Stimulated activated CD4-positive, alpha-beta T cell treated with anti-CD3 and anti-CD28 coated beads, Interleukin-12 subunit alpha, Interleukin-12 subunit beta, amount 100 ng/mL, for 24 hours (primary cell): Measurements from ENCODE around the gene NTRK1.

Experiments used
- DNase-seq, 2 experiments: peaks; one replicate each; pipeline ENCODE4 v3.0.0-alpha.2; 2020; ENCODE audit warnings: low read depth in 2 of 2

Gene NTRK1

GRCh38 chr1:156898161-156898566 lies 37.5 kb downstream of the NTRK1 start:
- no peak for DNase-seq

DNA sequence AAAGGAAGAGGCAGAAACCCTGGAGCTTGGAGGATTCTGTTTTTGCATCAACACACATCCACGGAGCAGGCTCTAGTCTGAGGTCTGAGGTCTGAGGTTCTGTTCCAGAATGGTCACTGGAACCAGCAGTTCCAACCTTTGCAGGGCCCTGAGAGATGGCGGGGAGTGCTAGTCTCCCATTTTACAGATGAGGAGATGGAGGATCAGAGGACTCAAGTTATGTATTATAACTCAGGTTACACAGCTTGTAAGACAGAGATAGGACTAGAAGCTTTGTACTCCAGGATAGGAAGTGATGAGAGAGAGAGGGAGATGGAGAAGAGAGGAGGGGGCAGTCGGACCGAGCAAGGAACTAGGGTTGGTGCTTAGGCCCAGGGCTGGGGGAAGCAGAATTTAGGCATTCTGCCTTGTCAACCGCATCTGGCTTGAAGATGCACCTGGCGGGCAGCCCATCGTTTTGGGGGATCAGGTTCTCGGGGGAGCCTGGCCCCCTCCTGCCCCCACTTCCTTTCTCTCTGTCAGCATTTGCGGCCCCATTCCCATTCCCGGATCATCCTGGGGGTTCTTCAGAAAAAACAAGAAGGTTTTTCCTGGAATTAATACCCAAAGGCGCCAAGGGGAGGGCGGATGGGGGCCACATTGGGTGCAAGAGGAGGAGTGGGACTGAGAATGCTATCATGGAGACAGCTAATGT lies 38.5 kb downstream of the NTRK1 start:
- no peak for DNase-seq

DNA sequence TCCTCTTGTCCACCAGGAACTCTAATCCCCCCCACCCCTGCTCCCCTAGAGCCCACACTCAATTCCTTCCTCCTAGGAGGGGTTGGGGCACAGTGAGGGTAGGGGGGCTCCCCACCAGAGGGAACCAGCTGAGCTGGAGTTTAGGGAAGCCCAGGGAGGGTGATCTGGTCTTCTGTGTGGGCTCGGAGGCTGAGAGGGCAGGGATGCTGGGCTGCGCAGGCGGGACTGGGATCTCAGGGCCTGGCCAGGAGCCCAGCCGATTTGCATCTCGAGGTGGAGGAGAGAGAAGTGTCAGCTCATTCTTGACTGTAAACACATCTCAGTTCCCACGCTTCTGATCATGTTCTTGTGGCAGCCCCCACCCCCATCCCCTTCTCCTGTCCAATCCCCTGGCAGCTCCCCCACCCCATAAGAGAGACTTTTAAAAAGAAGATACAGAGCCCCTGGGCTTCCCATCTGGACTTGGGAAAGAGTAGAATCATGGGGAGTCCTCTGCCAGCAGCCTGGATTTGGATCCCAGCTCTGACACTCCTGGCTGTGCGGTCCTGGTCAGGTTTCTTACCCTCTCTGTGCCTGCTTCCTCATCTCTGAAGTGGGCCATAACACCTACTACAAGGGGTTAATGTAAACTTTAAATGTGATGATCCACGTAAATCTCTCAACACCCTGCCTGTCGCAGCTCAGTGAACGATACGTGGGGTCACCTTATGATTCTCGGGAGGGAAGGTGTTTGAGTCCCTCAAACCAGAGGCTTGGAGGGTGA lies 39.5 kb downstream of the NTRK1 start:
- no peak for DNase-seq

DNA sequence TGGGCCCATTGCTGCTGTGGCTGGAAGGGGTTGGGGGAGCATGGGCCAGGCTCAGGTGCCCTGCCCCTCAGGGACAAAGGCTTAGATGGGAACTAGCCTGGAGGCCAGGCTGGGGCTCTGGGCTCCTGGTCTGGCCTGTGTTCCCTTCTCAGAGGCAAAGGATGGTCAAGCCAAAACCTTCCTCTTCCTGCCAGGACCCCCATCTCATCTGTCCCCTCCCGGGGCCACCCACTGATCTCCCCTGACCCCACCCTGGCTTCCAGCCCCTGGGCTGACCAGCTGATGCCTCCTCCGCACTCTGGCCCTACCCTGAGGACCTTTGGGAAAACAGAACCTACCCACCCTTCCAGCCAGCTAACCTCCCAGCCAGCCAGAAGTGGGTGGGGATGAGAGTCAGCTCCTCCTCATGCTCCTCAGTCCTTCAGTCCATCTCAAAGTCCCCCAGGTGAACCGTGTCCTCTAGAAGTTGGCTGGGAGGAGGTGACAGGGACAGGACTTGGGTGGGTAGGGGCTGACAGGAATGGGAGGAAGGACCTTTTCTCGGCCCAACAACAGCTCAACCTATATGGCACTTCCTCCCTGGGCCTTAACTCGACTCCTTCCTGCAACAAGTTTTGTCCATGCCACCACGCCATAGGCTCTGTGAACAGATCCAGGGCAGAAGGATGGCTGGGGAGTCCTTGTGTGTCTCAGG lies 40.4 kb downstream of the NTRK1 start:
- no peak for DNase-seq

DNA sequence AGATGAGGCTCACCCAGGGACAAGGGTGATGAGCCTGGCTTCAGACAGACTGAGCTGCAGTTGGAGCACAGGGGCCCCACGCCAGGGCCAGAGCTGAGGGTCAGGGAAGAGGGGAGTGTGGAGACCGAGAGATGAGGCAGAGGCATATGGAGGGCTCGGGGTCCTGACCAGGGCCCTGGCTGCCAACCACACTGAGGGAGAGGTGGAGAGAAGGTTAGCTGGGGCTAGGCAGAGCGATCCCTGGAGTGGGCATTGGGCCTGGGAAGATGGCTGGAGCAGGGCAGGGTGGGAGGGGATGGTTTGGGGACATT lies 40.9 kb downstream of the NTRK1 start:
- no peak for DNase-seq

DNA sequence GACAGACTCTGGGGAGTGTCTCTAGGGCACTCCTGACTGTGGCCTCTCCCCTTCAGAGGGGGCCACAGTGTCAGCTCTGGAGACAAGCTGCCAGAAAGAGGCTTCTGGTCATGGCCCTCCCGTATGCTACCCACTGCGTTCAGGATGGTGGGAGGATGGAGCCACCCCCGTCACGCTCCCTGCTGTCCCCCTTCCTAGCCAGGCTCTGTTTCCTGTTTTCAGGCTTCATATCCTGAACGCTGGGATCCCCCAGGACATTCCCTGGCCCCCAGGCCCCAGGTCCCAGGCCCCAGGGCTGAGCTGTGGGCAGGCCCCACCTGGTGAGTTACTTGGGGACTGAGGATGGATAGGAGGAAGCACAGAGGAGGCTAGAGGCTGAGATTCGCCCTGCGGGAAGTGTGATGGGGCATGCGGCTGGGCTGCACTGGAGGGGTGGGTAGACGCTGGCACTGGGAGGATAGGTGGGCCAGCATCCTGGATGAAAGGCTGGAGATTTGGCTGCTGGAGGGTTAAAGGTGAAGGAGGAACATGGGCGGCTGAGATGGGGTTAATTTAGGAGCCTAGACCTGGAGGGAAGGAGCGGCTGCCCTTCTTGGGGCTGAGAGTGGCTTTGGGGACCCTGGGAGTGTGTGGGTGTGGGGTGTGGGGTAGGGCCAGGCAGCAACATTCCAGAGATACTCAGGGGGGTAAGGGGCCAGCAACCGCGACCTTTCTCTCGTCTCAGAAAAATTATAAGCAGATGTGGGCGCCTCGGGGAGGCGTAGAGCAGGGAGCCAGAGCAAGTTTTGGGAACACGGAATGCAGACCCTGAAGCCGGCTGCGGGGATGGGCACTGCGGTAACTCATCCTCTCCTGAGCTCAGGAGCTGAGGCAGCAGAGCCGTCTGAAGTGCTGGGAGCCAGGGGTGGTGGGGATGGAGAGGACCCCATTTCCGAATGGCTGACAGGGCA lies 41.6 kb downstream of the NTRK1 start:
- DNase-seq: no peak

DNA sequence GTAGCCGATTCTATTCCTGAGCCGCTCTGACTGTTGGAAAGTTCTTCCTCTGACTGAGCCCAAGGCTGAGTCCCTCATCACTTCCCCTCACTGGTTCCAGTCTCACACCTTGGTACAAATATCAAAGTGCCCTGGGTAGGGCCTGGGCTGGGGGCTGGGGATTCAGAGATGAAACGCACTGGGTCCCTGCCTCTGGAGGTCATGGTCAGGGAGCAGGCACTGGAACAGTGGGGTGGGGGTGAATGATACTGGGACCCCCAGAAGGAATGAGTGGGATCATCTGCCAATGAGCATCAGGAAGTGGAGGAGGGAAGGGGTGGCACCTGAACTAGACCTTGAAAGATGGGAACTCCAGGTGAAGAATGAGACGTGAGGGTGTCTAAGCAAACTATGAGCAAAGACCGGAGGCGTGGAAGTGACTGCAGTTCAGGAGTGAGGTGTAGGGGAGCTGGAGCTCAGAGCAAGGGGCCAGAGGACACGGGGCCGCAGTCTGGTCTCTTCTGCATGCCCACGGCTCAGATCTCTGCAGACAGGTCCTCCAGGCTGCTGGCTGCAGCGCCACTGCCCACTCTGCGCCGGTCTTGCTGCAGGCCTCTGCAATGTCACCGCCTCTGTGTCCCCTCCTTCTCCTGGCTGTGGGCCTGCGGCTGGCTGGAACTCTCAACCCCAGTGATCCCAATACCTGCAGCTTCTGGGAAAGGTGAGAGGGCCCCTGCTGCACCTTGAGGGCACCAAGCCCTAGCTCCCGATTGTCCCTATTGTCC lies 42.8 kb downstream of the NTRK1 start:
- DNase-seq: no peak

- DNase-seq: no peak
Observed at GRCh38 chr1:156904187-156904959, 43.7 kb downstream of the NTRK1 start.

DNA sequence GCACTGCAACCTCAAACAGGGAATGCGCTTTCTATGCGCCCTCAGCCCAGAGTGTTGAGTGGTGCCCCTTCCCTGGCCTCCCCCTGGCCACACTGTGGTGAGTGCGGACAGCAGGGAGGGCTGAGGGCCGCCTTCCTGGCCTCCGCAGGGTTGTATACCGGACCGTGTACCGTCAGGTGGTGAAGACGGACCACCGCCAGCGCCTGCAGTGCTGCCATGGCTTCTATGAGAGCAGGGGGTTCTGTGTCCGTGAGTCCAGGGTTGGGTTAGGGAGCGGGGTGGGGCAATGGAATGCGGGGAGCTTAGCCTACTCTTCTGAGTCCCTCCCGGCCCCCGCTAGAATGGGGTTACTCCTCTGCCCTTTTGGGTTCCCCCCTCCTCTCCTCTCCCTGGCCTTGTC lies 44.5 kb downstream of the NTRK1 start:
- DNase-seq: no peak

GRCh38 chr1:156905651-156906050 lies 45.0 kb downstream of the NTRK1 start:
- no peak for DNase-seq

DNA sequence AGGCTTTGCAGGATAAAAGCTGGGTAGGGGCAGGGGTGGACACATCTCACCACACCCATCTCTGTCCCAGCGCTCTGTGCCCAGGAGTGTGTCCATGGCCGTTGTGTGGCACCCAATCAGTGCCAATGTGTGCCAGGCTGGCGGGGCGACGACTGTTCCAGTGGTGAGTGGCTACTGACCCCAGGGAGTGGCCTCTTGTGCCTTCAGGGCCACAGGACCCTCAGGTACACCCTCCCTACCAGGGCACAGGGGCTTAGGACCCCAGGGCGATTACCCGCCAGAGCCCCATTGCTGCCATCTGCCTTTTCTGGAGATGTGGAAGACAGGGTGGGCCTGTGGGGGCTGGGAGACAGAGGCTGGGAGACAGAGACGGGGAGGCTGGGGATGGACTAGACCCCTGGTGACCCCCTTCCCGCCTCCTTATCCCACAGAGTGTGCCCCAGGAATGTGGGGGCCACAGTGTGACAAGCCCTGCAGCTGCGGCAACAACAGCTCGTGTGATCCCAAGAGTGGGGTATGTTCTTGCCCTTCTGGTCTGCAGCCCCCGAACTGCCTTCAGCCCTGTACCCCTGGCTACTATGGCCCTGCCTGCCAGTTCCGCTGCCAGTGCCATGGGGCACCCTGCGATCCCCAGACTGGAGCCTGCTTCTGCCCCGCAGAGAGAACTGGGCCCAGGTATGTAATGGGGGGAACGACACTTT lies 45.7 kb downstream of the NTRK1 start:
- no peak for DNase-seq

- DNase-seq: no peak
Observed at GRCh38 chr1:156908541-156908940, 47.9 kb downstream of the NTRK1 start.

- DNase-seq: no peak
Observed at GRCh38 chr1:156908955-156909354, 48.3 kb downstream of the NTRK1 start.

DNA sequence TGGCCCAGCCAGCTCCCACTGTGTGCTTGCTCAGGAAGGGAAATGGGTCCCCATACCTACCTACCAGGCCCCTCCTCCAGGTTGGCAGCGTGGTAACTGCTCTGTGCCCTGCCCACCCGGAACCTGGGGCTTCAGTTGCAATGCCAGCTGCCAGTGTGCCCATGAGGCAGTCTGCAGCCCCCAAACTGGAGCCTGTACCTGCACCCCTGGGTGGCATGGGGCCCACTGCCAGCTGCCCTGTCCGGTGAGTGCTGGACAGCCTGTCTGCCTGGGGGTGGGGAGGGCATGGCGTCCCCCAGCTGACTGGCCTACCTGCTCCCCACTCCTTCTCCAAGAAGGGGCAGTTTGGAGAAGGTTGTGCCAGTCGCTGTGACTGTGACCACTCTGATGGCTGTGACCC lies 49.0 kb downstream of the NTRK1 start:
- DNase-seq: no peak

- DNase-seq: peak; percentile 23 to 60
Observed at GRCh38 chr1:156910309-156910782, 49.7 kb downstream of the NTRK1 start.

DNA sequence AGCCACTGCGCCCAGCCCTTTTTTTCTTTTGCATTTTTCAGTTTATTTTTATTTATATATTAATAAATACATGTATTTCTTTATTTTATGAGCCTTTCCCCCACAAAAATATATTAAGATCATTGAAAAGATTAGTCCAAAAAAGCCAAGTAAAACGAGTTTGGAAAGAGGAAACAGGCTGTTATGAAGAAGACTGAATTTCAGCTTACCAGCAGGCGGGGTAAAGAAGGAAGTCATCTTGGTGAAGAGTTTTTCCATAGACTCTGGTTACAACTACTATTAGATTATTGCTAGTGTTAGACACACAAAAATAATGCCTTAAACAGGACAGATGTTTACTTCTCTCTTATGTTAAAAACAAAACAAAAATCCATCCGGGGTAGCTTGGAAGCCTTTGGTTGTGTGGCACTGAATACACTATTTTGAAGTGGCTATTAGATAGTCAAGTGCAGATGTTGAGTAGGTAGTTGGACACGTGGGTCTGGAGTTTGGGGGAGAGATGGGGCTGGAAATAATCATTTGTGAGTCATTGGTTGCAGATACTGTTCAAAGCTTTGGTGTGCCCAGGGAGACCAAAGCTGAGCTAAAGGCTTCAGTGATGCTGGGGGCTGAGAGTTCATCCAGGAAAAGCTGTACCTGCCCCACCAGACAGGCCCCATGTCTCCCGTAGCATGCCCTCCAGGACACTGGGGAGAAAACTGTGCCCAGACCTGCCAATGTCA lies 51.1 kb downstream of the NTRK1 start:
- DNase-seq: no peak

GRCh38 chr1:156912310-156912709 lies 51.6 kb downstream of the NTRK1 start:
- DNase-seq: no peak

DNA sequence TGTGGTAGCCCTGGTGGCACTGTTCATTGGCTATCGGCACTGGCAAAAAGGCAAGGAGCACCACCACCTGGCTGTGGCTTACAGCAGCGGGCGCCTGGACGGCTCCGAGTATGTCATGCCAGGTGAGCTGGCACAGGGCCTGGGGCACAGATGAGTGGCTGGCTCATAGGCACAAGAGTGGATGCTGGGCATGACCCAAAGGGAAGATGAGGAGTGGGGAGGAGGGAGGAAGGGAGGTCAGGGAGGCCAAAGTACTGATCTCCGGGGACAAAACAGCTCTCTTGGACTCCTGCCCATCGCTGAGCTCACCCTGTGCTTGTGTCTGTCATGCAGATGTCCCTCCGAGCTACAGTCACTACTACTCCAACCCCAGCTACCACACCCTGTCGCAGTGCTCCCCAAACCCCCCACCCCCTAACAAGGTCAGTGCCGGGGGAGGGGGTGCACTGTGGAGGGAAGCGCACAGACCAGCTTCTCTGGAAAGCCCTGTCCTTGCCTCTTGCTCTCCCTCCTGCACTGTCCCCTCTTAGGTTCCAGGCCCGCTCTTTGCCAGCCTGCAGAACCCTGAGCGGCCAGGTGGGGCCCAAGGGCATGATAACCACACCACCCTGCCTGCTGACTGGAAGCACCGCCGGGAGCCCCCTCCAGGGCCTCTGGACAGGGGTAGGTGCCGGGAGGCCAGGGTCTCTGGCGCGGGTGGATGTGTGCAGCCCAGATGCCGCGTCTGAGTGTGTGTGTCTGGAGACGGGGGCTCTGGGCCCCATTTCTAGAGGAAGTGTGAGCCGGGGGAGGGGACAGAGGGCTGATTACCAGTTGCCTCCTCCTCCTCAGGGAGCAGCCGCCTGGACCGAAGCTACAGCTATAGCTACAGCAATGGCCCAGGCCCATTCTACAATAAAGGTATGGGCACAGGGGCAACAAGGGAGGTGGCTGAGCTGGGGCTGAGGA lies 52.5 kb downstream of the NTRK1 start:
- DNase-seq: no peak
